ENCODE measurements around the gene PLCH1. TPM values are rescaled to one million over a fixed set of nuclear protein-coding genes. Genes with fewer than 3 reads are reported as not detected.

Gene PLCH1
- total and polyA plus RNA-seq, 2 donors (not counting 1 experiment from before 2014, with no cell fraction given): under 0.01 to 0.03 TPM

GRCh38 chr3:155327871-155328270, 417.0 kb downstream of the PLCH1 start:
- TF ChIP-seq EZH2 (IDR thresholded peaks at IDR 0.05; ENCODE audit: low read length, missing control alignments): no peak
- TF ChIP-seq, protein P1, sequence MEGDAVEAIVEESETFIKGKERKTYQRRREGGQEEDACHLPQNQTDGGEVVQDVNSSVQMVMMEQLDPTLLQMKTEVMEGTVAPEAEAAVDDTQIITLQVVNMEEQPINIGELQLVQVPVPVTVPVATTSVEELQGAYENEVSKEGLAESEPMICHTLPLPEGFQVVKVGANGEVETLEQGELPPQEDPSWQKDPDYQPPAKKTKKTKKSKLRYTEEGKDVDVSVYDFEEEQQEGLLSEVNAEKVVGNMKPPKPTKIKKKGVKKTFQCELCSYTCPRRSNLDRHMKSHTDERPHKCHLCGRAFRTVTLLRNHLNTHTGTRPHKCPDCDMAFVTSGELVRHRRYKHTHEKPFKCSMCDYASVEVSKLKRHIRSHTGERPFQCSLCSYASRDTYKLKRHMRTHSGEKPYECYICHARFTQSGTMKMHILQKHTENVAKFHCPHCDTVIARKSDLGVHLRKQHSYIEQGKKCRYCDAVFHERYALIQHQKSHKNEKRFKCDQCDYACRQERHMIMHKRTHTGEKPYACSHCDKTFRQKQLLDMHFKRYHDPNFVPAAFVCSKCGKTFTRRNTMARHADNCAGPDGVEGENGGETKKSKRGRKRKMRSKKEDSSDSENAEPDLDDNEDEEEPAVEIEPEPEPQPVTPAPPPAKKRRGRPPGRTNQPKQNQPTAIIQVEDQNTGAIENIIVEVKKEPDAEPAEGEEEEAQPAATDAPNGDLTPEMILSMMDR (conservative IDR thresholded peaks at IDR 0.05 in 1 of 2, IDR thresholded peaks at IDR 0.05 in 1 of 2; ENCODE audit: low read depth in 1 of 2, low read length in 2 of 2): no peak
- no peak for DNase-seq (ENCODE audit: low read depth in 2 of 2)
- H3K4me1 ChIP-seq (ENCODE audit: control insufficient read depth, extremely low read depth, insufficient read depth, low read length): no peaks in the 10 kb centered on the region
- H3K27ac ChIP-seq (ENCODE audit: insufficient read depth, low read length): no peak overlapping the region
- H3K4me2 ChIP-seq (ENCODE audit: extremely low read depth, insufficient read depth, low read length): no peak overlapping the region
- H3K4me3 ChIP-seq (replicated peaks in 1 of 4; ENCODE audit: control extremely low read depth in 1 of 4, insufficient read depth in 1 of 4, low read depth in 3 of 4, low read length in 4 of 4): no peak overlapping the region
- H2AFZ ChIP-seq (ENCODE audit: low read length): no peak overlapping the region
- no peaks in the 10 kb centered on the region for H3K9me3 ChIP-seq (ENCODE audit: control insufficient read depth, insufficient read depth, low read depth, low read length)
- H3K79me2 ChIP-seq (ENCODE audit: control insufficient read depth, insufficient read depth, low read length): no peaks in the 10 kb centered on the region
- H3K36me3 ChIP-seq (ENCODE audit: control insufficient read depth, insufficient read depth, low read length): no peaks in the 10 kb centered on the region
- no peaks in the 10 kb centered on the region for H4K20me1 ChIP-seq (ENCODE audit: control insufficient read depth, extremely low read depth, insufficient read depth, low read length)
- H3K9ac ChIP-seq (ENCODE audit: insufficient read depth, low read length): no peak overlapping the region
- no peaks in the 10 kb centered on the region for H3K27me3 ChIP-seq (ENCODE audit: control insufficient read depth, insufficient read depth, low read length)

GRCh38 chr3:155327430-155327829, 417.4 kb downstream of the PLCH1 start:
- Histone ChIP-seq H3K4me1 (ENCODE audit: control insufficient read depth, extremely low read depth, insufficient read depth, low read length) (no peaks in the 10 kb centered on the region), H3K36me3 (ENCODE audit: control insufficient read depth, insufficient read depth, low read length) (no peaks in the 10 kb centered on the region), H4K20me1 (ENCODE audit: control insufficient read depth, extremely low read depth, insufficient read depth, low read length) (no peaks in the 10 kb centered on the region), H2AFZ (ENCODE audit: low read length) (no peak overlapping the region), H3K4me2 (ENCODE audit: extremely low read depth, insufficient read depth, low read length) (no peak overlapping the region), H3K27ac (ENCODE audit: insufficient read depth, low read length) (no peak overlapping the region), H3K27me3 (ENCODE audit: control insufficient read depth, insufficient read depth, low read length) (no peaks in the 10 kb centered on the region), H3K9me3 (ENCODE audit: control insufficient read depth, insufficient read depth, low read depth, low read length) (no peaks in the 10 kb centered on the region), H3K79me2 (ENCODE audit: control insufficient read depth, insufficient read depth, low read length) (no peaks in the 10 kb centered on the region), H3K9ac (ENCODE audit: insufficient read depth, low read length) (no peak overlapping the region), H3K4me3 (replicated peaks in 1 of 4; ENCODE audit: control extremely low read depth in 1 of 4, insufficient read depth in 1 of 4, low read depth in 3 of 4, low read length in 4 of 4) (no peak overlapping the region)
- DNase-seq (ENCODE audit: low read depth in 2 of 2): no peak
- TF ChIP-seq EZH2 (IDR thresholded peaks at IDR 0.05; ENCODE audit: low read length, missing control alignments): no peak
- TF ChIP-seq, protein P1 (conservative IDR thresholded peaks at IDR 0.05 in 1 of 2, IDR thresholded peaks at IDR 0.05 in 1 of 2; ENCODE audit: low read depth in 1 of 2, low read length in 2 of 2): no peak

DNA sequence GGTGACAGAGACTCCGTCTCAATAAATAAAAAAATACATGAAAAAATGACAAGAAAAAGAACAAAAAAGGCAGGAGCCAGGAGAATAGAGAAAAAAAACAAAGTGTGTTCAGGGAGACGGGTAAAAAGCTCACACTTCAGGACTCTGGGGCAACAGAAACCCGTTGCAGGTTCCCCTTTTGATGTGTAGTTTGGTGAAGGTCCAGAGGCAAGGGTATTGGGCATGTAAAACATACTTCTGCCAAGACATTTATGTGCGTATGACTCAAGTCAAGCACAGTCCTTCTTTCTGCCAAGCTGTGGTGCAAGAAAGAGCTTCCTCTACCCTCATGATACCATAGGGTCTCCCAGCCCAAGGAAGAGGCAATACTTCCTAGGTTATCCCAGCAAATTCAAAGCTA, 418.0 kb downstream of the PLCH1 start:
- no peak overlapping the region for H3K27ac ChIP-seq (ENCODE audit: insufficient read depth, low read length)
- H2AFZ ChIP-seq (ENCODE audit: low read length): no peak overlapping the region
- no peaks in the 10 kb centered on the region for H3K4me1 ChIP-seq (ENCODE audit: control insufficient read depth, extremely low read depth, insufficient read depth, low read length)
- H3K79me2 ChIP-seq (ENCODE audit: control insufficient read depth, insufficient read depth, low read length): no peaks in the 10 kb centered on the region
- no peaks in the 10 kb centered on the region for H3K9me3 ChIP-seq (ENCODE audit: control insufficient read depth, insufficient read depth, low read depth, low read length)
- no peak overlapping the region for H3K4me3 ChIP-seq (replicated peaks in 1 of 4; ENCODE audit: control extremely low read depth in 1 of 4, insufficient read depth in 1 of 4, low read depth in 3 of 4, low read length in 4 of 4)
- DNase-seq (ENCODE audit: low read depth in 2 of 2): no peak
- H3K4me2 ChIP-seq (ENCODE audit: extremely low read depth, insufficient read depth, low read length): no peak overlapping the region
- H3K36me3 ChIP-seq (ENCODE audit: control insufficient read depth, insufficient read depth, low read length): no peaks in the 10 kb centered on the region
- no peak for TF ChIP-seq EZH2 (IDR thresholded peaks at IDR 0.05; ENCODE audit: low read length, missing control alignments)
- TF ChIP-seq, protein P1 (conservative IDR thresholded peaks at IDR 0.05 in 1 of 2, IDR thresholded peaks at IDR 0.05 in 1 of 2; ENCODE audit: low read depth in 1 of 2, low read length in 2 of 2): no peak
- H3K27me3 ChIP-seq (ENCODE audit: control insufficient read depth, insufficient read depth, low read length): no peaks in the 10 kb centered on the region
- H4K20me1 ChIP-seq (ENCODE audit: control insufficient read depth, extremely low read depth, insufficient read depth, low read length): no peaks in the 10 kb centered on the region
- no peak overlapping the region for H3K9ac ChIP-seq (ENCODE audit: insufficient read depth, low read length)
